ENCODE measurements around the gene NIN. TPM values are rescaled to one million over a fixed set of nuclear protein-coding genes. Genes with fewer than 3 reads are reported as not detected.

NIN gene
- total RNA-seq, 1 experiment from 2014 or later: 37.1 TPM

DNA sequence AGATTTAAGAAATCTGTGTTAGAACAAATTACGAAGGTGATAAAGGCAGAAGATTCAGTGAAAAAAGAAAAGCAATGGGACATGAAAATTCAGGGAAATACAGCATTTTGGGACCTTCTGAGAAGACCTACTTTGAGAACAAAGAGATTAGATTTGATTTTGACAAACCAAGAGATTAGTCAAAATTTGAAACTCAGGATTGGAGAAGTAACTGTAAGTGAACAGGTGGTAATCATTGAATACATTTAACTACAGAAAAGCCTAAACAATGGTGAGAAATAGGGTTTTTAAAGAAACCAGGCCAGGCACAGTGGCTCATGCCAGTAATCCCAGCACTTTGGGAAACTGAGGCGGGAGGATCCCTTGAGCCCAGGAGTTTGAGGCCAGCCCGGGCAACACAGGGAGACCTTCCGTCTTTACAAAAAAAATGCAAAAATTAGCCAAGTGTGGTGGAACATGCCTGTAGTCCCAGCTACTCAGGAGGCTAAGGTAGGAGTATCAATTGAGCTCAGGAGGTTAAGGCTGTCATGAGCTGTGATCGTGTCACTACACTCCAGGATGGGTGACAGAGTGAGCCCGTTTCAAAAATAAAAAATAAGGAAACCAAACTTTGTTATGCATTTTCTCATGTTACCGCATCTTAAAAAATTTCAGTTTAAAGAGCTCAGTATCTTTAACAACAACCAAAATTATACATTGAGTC, 154.0 kb downstream of the NIN start:
- ATAC-seq (no peak), DNase-seq (ENCODE audit: low read depth, low spot score) (no peak)
- intact Hi-C loops (cut with micrococcal nuclease; ENCODE audit: unreplicated experiment): no loop called here
- TF ChIP-seq TCF7L2 (IDR thresholded peaks at IDR 0.05; ENCODE audit: low read depth, low read length): no peak
- TF ChIP-seq, protein P1, sequence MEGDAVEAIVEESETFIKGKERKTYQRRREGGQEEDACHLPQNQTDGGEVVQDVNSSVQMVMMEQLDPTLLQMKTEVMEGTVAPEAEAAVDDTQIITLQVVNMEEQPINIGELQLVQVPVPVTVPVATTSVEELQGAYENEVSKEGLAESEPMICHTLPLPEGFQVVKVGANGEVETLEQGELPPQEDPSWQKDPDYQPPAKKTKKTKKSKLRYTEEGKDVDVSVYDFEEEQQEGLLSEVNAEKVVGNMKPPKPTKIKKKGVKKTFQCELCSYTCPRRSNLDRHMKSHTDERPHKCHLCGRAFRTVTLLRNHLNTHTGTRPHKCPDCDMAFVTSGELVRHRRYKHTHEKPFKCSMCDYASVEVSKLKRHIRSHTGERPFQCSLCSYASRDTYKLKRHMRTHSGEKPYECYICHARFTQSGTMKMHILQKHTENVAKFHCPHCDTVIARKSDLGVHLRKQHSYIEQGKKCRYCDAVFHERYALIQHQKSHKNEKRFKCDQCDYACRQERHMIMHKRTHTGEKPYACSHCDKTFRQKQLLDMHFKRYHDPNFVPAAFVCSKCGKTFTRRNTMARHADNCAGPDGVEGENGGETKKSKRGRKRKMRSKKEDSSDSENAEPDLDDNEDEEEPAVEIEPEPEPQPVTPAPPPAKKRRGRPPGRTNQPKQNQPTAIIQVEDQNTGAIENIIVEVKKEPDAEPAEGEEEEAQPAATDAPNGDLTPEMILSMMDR (IDR thresholded peaks at IDR 0.05): no peak
- TF ChIP-seq, protein P2, sequence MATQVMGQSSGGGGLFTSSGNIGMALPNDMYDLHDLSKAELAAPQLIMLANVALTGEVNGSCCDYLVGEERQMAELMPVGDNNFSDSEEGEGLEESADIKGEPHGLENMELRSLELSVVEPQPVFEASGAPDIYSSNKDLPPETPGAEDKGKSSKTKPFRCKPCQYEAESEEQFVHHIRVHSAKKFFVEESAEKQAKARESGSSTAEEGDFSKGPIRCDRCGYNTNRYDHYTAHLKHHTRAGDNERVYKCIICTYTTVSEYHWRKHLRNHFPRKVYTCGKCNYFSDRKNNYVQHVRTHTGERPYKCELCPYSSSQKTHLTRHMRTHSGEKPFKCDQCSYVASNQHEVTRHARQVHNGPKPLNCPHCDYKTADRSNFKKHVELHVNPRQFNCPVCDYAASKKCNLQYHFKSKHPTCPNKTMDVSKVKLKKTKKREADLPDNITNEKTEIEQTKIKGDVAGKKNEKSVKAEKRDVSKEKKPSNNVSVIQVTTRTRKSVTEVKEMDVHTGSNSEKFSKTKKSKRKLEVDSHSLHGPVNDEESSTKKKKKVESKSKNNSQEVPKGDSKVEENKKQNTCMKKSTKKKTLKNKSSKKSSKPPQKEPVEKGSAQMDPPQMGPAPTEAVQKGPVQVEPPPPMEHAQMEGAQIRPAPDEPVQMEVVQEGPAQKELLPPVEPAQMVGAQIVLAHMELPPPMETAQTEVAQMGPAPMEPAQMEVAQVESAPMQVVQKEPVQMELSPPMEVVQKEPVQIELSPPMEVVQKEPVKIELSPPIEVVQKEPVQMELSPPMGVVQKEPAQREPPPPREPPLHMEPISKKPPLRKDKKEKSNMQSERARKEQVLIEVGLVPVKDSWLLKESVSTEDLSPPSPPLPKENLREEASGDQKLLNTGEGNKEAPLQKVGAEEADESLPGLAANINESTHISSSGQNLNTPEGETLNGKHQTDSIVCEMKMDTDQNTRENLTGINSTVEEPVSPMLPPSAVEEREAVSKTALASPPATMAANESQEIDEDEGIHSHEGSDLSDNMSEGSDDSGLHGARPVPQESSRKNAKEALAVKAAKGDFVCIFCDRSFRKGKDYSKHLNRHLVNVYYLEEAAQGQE (IDR thresholded peaks at IDR 0.05; ENCODE audit: insufficient read depth in 1 of 2, low read depth in 2 of 2, low read length in 1 of 2): no peak
- no peak for TF ChIP-seq POLR2AphosphoS5 (IDR thresholded peaks at IDR 0.05; ENCODE audit: low read depth, low read length)
- TF ChIP-seq SIN3A (IDR thresholded peaks at IDR 0.05; ENCODE audit: borderline replicate concordance, insufficient read depth, low read depth, low read length): no peak
- Histone ChIP-seq H3K27me3 (ENCODE audit: control insufficient read depth, insufficient read depth, low read length) (no peaks in the 10 kb centered on the region), H3K36me3 (ENCODE audit: control insufficient read depth, insufficient read depth, low read length) (no peaks in the 10 kb centered on the region), H3K27ac (ENCODE audit: low read length) (no peak overlapping the region), H3K4me1 (ENCODE audit: control insufficient read depth, insufficient read depth, low read length) (no peaks in the 10 kb centered on the region), H3K4me3 (ENCODE audit: low read depth in 2 of 2, low read length in 2 of 2) (no peak overlapping the region), H3K9me3 (ENCODE audit: control insufficient read depth, insufficient read depth, low read depth, low read length) (no peaks in the 10 kb centered on the region)
- no TSS peak for BruUV-seq (replicated peaks)
- ChIA-PET CTCF (no interaction called here), POLR2A (no interaction called here)
- in situ Hi-C loops (cut with HindIII; ENCODE audit: low pct_unique_long_range_greater_than_20kb, low sequenced_read_pairs): no loop called here

DNA sequence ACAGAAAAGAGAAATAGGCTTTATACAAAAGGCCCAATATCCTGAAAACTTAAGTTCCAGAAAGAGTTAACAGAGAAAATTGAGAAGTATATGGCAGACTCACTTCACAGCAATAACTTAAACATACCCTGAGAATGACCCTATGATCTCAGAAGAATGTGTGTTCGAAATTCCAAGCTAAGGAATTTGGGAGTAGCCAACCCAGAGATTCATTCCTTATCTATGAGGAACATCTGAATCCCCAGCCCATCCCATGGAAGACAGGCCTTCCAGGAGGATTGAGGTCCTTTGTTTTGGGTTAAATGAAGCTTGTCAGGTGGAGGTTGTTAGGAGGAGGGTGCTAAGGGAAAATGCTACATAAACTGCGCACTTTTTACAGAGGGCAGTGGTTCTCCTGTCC, 155.4 kb downstream of the NIN start:
- POLR2A ChIA-PET: no interaction called here
- BruUV-seq (replicated peaks): no TSS peak
- no peak for DNase-seq (ENCODE audit: low read depth, low spot score)

More for the DNA sequence above, 155.4 kb downstream of the NIN start:
- intact Hi-C loops (cut with micrococcal nuclease; ENCODE audit: unreplicated experiment) (no loop called here), in situ Hi-C loops (cut with HindIII; ENCODE audit: low pct_unique_long_range_greater_than_20kb, low sequenced_read_pairs) (no loop called here)
- no peak for ATAC-seq
- Histone ChIP-seq H3K27me3 (ENCODE audit: control insufficient read depth, insufficient read depth, low read length) (no peaks in the 10 kb centered on the region), H3K4me3 (ENCODE audit: low read depth in 2 of 2, low read length in 2 of 2) (no peak overlapping the region), H3K4me1 (ENCODE audit: control insufficient read depth, insufficient read depth, low read length) (no peaks in the 10 kb centered on the region), H3K36me3 (ENCODE audit: control insufficient read depth, insufficient read depth, low read length) (no peaks in the 10 kb centered on the region), H3K9me3 (ENCODE audit: control insufficient read depth, insufficient read depth, low read depth, low read length) (no peaks in the 10 kb centered on the region), H3K27ac (ENCODE audit: low read length) (no peak overlapping the region)
- CTCF ChIA-PET: no interaction called here
- TF ChIP-seq POLR2AphosphoS5 (IDR thresholded peaks at IDR 0.05; ENCODE audit: low read depth, low read length) (no peak), TCF7L2 (IDR thresholded peaks at IDR 0.05; ENCODE audit: low read depth, low read length) (no peak), SIN3A (IDR thresholded peaks at IDR 0.05; ENCODE audit: borderline replicate concordance, insufficient read depth, low read depth, low read length) (no peak)
- TF ChIP-seq, protein P1 (IDR thresholded peaks at IDR 0.05): no peak
- TF ChIP-seq, protein P2 (IDR thresholded peaks at IDR 0.05; ENCODE audit: insufficient read depth in 1 of 2, low read depth in 2 of 2, low read length in 1 of 2): no peak
